K562 (cell line): Measurements from ENCODE around the gene EFCAB12. TPM values are rescaled to one million over a fixed set of nuclear protein-coding genes. Genes with fewer than 3 reads are reported as not detected.

Source experiments
- BDP1 ChIP-seq: IDR thresholded peaks from 3 replicates; pipeline ENCODE4 v1.6.1; 2011; ENCODE audit not compliant: insufficient read length, insufficient read depth
- CBX2 ChIP-seq: fragments of 200-600 bp; sonication (generic); IDR thresholded peaks from one replicate; pipeline ENCODE4 v1.6.1; 2012; ENCODE audit warnings: mild to moderate bottlenecking, low read length, inconsistent platforms; ENCODE audit not compliant: insufficient read depth, poor library complexity, severe bottlenecking
- HCFC1 ChIP-seq: IDR thresholded peaks from 2 replicates; pipeline ENCODE4 v1.6.1; 2012; ENCODE audit warnings: low read depth, low read length, improper control_type of control experiment
- SP2 ChIP-seq: IDR thresholded peaks from 2 replicates; pipeline ENCODE4 v1.6.1; 2011; ENCODE audit warnings: mild to moderate bottlenecking, low read depth, low read length, moderate library complexity; ENCODE audit not compliant: poor library complexity, severe bottlenecking; ENCODE audit errors: extremely low read depth
- ZNF12 ChIP-seq: sonication (generic); formaldehyde crosslinking; IDR thresholded peaks from 2 replicates; pipeline ENCODE4 v1.4.0; 2020; ENCODE audit warnings: mild to moderate bottlenecking, missing genetic modification reagents
- polyA plus RNA-seq, 8 experiments: library from polyadenylated mRNA; depleted of rRNA in 4 of 8; stranded (reverse) in 5 of 8; unstranded in 3 of 8; fragments of >200 nt; fragmentation: Nextera tagmentation in 2 of 8; fragmentation: Illumina TruSeq in 1 of 8; extraction: Ambion mirVana in 2 of 8; extraction: Trizol in 1 of 8; gene quantifications; 2 replicates each; pipeline versions ENCODE4 v1.2.1 to v1.2.3, GENCODE V29; 2011 to 2014; ENCODE audit warnings: inconsistent platforms in 1 of 8, missing spikeins in 1 of 8
- total RNA-seq, 7 experiments: library from RNA; depleted of rRNA in 6 of 7; stranded (reverse); fragments of >200 nt in 6 of 7; fragmentation: Illumina TruSeq in 2 of 7; extraction: Trizol in 2 of 7; gene quantifications; 2 replicates each; pipeline versions ENCODE4 v1.2.1 to v1.2.3, GENCODE V29; 2011 to 2021; ENCODE audit warnings: low replicate concordance in 1 of 7
- TF ChIP-seq, protein P1 (sequence below), 2 experiments: fragments of 450-650 bp in 1 of 2; sonication (generic) in 1 of 2; formaldehyde crosslinking in 1 of 2; IDR thresholded peaks; 2 replicates each; pipeline versions ENCODE4 v1.7.1 to v1.9.0; 2016 to 2022; ENCODE audit warnings: inconsistent platforms in 1 of 2, mild to moderate bottlenecking in 1 of 2, missing genetic modification reagents in 1 of 2
- TF ChIP-seq, protein P2 (sequence below): fragments of 250-450 bp; sonication (Bioruptor Pico); IDR thresholded peaks from 2 replicates; pipeline ENCODE4 v1.5.0; 2021
- TF ChIP-seq, protein P3 (sequence below): fragments of 450-650 bp; IDR thresholded peaks from 2 replicates; pipeline ENCODE4 v1.6.1; 2016; ENCODE audit warnings: low read depth

Gene EFCAB12
- total and polyA plus RNA-seq, 9 of the 15 experiments (the other 6 are each of a cell fraction or from before 2014, with no cell fraction given): 0.08 to 0.95 (median 0.56) TPM; not detected in 1

DNA sequence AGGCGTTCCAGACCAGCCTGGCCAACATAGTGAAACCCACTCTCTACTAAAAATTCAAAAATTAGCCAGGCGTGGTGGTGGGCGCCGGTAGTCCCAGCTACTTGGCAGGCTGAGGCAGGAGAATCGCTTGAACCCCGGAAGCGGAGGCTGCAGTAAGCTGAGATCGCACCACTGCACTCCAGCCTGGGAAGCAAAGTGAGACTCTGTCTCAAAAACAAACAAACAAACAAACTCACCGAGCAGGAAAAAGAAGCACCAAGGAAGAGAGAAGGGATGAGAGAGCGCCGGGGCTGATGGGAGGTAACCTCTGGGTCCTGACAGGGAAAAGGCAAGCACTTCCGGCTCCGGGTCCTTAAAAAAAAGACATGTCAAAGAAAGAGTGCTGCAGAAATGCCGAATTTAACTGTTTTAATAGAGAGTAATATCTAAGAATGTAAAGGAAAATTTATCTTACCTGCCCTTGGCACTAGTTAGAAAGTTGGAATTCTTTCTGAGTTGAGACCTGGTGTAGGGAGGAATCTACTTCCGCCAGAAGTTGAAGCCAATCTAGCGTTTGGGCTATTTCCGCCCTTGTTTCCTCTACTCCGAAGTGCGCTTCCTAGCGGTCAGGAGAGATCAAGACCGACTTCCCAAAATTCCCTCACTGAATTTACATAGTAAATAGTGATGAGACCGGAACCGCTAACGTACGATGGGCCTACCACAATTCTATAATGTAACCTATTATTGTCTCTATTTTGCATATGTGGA is 29.1 kb downstream of the EFCAB12 start (continued):
- TF ChIP-seq, protein P1, sequence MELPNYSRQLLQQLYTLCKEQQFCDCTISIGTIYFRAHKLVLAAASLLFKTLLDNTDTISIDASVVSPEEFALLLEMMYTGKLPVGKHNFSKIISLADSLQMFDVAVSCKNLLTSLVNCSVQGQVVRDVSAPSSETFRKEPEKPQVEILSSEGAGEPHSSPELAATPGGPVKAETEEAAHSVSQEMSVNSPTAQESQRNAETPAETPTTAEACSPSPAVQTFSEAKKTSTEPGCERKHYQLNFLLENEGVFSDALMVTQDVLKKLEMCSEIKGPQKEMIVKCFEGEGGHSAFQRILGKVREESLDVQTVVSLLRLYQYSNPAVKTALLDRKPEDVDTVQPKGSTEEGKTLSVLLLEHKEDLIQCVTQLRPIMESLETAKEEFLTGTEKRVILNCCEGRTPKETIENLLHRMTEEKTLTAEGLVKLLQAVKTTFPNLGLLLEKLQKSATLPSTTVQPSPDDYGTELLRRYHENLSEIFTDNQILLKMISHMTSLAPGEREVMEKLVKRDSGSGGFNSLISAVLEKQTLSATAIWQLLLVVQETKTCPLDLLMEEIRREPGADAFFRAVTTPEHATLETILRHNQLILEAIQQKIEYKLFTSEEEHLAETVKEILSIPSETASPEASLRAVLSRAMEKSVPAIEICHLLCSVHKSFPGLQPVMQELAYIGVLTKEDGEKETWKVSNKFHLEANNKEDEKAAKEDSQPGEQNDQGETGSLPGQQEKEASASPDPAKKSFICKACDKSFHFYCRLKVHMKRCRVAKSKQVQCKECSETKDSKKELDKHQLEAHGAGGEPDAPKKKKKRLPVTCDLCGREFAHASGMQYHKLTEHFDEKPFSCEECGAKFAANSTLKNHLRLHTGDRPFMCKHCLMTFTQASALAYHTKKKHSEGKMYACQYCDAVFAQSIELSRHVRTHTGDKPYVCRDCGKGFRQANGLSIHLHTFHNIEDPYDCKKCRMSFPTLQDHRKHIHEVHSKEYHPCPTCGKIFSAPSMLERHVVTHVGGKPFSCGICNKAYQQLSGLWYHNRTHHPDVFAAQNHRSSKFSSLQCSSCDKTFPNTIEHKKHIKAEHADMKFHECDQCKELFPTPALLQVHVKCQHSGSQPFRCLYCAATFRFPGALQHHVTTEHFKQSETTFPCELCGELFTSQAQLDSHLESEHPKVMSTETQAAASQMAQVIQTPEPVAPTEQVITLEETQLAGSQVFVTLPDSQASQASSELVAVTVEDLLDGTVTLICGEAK (IDR thresholded peaks at IDR 0.05): peak; percentile 98
- TF ChIP-seq, protein P1 (CRISPR knock-in tag; IDR thresholded peaks at IDR 0.05): no peak
- TF ChIP-seq SP2 (no peak), CBX2 (no peak), HCFC1 (peak; percentile 82), ZNF12 (CRISPR knock-in tag) (no peak), BDP1 (no peak)
- TF ChIP-seq, protein P2, sequence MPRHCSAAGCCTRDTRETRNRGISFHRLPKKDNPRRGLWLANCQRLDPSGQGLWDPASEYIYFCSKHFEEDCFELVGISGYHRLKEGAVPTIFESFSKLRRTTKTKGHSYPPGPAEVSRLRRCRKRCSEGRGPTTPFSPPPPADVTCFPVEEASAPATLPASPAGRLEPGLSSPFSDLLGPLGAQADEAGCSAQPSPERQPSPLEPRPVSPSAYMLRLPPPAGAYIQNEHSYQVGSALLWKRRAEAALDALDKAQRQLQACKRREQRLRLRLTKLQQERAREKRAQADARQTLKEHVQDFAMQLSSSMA: no peak
- TF ChIP-seq, protein P3, sequence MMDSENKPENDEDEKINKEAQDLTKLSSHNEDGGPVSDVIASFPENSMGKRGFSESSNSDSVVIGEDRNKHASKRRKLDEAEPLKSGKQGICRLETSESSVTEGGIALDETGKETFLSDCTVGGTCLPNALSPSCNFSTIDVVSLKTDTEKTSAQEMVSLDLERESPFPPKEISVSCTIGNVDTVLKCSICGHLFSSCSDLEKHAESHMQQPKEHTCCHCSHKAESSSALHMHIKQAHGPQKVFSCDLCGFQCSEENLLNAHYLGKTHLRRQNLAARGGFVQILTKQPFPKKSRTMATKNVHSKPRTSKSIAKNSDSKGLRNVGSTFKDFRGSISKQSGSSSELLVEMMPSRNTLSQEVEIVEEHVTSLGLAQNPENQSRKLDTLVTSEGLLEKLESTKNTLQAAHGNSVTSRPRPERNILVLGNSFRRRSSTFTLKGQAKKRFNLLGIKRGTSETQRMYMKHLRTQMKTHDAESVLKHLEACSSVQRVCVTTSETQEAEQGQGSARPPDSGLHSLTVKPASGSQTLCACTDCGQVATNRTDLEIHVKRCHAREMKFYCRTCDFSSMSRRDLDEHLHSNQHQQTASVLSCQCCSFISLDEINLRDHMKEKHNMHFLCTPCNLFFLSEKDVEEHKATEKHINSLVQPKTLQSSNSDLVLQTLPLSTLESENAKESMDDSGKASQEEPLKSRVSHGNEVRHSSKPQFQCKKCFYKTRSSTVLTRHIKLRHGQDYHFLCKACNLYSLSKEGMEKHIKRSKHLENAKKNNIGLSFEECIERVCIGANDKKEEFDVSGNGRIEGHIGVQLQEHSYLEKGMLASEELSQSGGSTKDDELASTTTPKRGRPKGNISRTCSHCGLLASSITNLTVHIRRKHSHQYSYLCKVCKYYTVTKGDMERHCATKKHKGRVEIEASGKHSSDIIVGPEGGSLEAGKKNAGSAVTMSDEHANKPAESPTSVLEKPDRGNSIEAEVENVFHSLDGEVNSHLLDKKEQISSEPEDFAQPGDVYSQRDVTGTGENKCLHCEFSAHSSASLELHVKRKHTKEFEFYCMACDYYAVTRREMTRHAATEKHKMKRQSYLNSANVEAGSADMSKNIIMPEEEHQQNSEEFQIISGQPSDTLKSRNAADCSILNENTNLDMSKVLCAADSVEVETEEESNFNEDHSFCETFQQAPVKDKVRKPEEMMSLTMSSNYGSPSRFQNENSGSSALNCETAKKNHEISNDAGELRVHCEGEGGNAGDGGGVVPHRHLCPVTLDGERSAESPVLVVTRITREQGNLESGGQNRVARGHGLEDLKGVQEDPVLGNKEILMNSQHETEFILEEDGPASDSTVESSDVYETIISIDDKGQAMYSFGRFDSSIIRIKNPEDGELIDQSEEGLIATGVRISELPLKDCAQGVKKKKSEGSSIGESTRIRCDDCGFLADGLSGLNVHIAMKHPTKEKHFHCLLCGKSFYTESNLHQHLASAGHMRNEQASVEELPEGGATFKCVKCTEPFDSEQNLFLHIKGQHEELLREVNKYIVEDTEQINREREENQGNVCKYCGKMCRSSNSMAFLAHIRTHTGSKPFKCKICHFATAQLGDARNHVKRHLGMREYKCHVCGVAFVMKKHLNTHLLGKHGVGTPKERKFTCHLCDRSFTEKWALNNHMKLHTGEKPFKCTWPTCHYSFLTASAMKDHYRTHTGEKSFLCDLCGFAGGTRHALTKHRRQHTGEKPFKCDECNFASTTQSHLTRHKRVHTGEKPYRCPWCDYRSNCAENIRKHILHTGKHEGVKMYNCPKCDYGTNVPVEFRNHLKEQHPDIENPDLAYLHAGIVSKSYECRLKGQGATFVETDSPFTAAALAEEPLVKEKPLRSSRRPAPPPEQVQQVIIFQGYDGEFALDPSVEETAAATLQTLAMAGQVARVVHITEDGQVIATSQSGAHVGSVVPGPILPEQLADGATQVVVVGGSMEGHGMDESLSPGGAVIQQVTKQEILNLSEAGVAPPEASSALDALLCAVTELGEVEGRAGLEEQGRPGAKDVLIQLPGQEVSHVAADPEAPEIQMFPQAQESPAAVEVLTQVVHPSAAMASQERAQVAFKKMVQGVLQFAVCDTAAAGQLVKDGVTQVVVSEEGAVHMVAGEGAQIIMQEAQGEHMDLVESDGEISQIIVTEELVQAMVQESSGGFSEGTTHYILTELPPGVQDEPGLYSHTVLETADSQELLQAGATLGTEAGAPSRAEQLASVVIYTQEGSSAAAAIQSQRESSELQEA: 0 out of 2 replicates have a peak, but pooled peaks have one; percentile 30
